Measurements from ENCODE around the gene DENND4B.

DENND4B gene

GRCh38 chr1:153968972-153969371 lies 22.5 kb upstream of the DENND4B start:
- no peak for DNase-seq (ENCODE audit: low read depth in 2 of 3, low spot score in 2 of 3)

- DNase-seq (ENCODE audit: low read depth in 2 of 3, low spot score in 2 of 3), result no peak
Measured at GRCh38 chr1:153968408-153968807, 21.9 kb upstream of the DENND4B start.

- DNase-seq (ENCODE audit: low read depth in 2 of 3, low spot score in 2 of 3), result no peak
Measured at GRCh38 chr1:153968000-153968363, 21.5 kb upstream of the DENND4B start.

- DNase-seq (ENCODE audit: low read depth in 2 of 3, low spot score in 2 of 3), result peak; percentile 55 to 67 (median 58)
Measured at GRCh38 chr1:153967107-153967999, 20.8 kb upstream of the DENND4B start, which contains the start of gene CREB3L4. Gene CREB3L4, plus strand, starts transcription at chr1:153967902. Its CDS starts 624 bp downstream, at chr1:153968526.

GRCh38 chr1:153963850-153964331 lies 17.4 kb upstream of the DENND4B start:
- DNase-seq (ENCODE audit: low read depth in 2 of 3, low spot score in 2 of 3), result no peak

- DNase-seq (ENCODE audit: low read depth in 2 of 3, low spot score in 2 of 3), result peak; percentile 82 to 94 (median 86)
Measured at GRCh38 chr1:153963030-153963849, 16.7 kb upstream of the DENND4B start, which contains the start of gene SLC39A1. Gene SLC39A1, minus strand, starts transcription at chr1:153963537. Its CDS starts 822 bp downstream, at chr1:153962715.

GRCh38 chr1:153962088-153963029 lies 15.8 kb upstream of the DENND4B start:
- no peak for DNase-seq (ENCODE audit: low read depth in 2 of 3, low spot score in 2 of 3)

- no peak for DNase-seq (ENCODE audit: low read depth in 2 of 3, low spot score in 2 of 3)
Measured at GRCh38 chr1:153961421-153961820, 14.9 kb upstream of the DENND4B start.

- no peak for DNase-seq (ENCODE audit: low read depth in 2 of 3, low spot score in 2 of 3)
Measured at GRCh38 chr1:153960206-153960605, 13.7 kb upstream of the DENND4B start.

- DNase-seq (ENCODE audit: low read depth in 2 of 3, low spot score in 2 of 3), result no peak
Measured at GRCh38 chr1:153959454-153959853, 12.9 kb upstream of the DENND4B start.

GRCh38 chr1:153958961-153959260 lies 12.4 kb upstream of the DENND4B start:
- DNase-seq (ENCODE audit: low read depth in 2 of 3, low spot score in 2 of 3), result no peak

GRCh38 chr1:153958111-153958960 lies 11.8 kb upstream of the DENND4B start, which contains the start of gene CRTC2:
Gene CRTC2, minus strand, starts transcription at chr1:153958612. Its CDS starts 115 bp downstream, at chr1:153958497.
- peak; percentile 86 to 91 (median 87) for DNase-seq (ENCODE audit: low read depth in 2 of 3, low spot score in 2 of 3)

- peak in 2 of 3 experiments; percentile 14 to 40 for DNase-seq (ENCODE audit: low read depth in 2 of 3, low spot score in 2 of 3)
Measured at GRCh38 chr1:153957744-153958110, 11.2 kb upstream of the DENND4B start.

- no peak for DNase-seq (ENCODE audit: low read depth in 2 of 3, low spot score in 2 of 3)
Measured at GRCh38 chr1:153956997-153957715, 10.6 kb upstream of the DENND4B start.

GRCh38 chr1:153954826-153955225 lies 8.3 kb upstream of the DENND4B start:
- no peak for DNase-seq (ENCODE audit: low read depth in 2 of 3, low spot score in 2 of 3)

- DNase-seq (ENCODE audit: low read depth in 2 of 3, low spot score in 2 of 3), result no peak
Measured at GRCh38 chr1:153953859-153954365, 7.4 kb upstream of the DENND4B start.

- no peak for DNase-seq (ENCODE audit: low read depth in 2 of 3, low spot score in 2 of 3)
Measured at GRCh38 chr1:153951801-153952200, 5.3 kb upstream of the DENND4B start.

- DNase-seq (ENCODE audit: low read depth in 2 of 3, low spot score in 2 of 3), result no peak
Measured at GRCh38 chr1:153951183-153951582, 4.7 kb upstream of the DENND4B start.
